ENCODE measurements around the gene URM1.

URM1 gene

GRCh38 chr9:128362774-128363173, 8.4 kb upstream of the URM1 start:
- TF ChIP-seq CTCF (IDR thresholded peaks at IDR 0.05) (no peak), ZFX (IDR thresholded peaks at IDR 0.05; ENCODE audit: borderline replicate concordance) (no peak)
- H3K27ac ChIP-seq, result peak overlapping the region; percentile 64

GRCh38 chr9:128365525-128365924, 5.6 kb upstream of the URM1 start:
- TF ChIP-seq CTCF (IDR thresholded peaks at IDR 0.05) (no peak), ZFX (IDR thresholded peaks at IDR 0.05; ENCODE audit: borderline replicate concordance) (no peak)
- H3K27ac ChIP-seq, result no peak overlapping the region

GRCh38 chr9:128369024-128369706, 2.0 kb upstream of the URM1 start:
- H3K27ac ChIP-seq, result no peak overlapping the region
- TF ChIP-seq CTCF (IDR thresholded peaks at IDR 0.05), result no peak
- TF ChIP-seq ZFX (IDR thresholded peaks at IDR 0.05; ENCODE audit: borderline replicate concordance), result no peak

- H3K27ac ChIP-seq, result peak overlapping the region; percentile 65
- TF ChIP-seq CTCF (IDR thresholded peaks at IDR 0.05) (no peak), ZFX (IDR thresholded peaks at IDR 0.05; ENCODE audit: borderline replicate concordance) (no peak)
Measured at GRCh38 chr9:128370367-128370751, 815 bp upstream of the URM1 start.

- H3K27ac ChIP-seq, result peak overlapping the region; percentile 65
- no peak for TF ChIP-seq CTCF (IDR thresholded peaks at IDR 0.05)
- TF ChIP-seq ZFX (IDR thresholded peaks at IDR 0.05; ENCODE audit: borderline replicate concordance), result no peak
Measured at GRCh38 chr9:128371630-128372117, 500 bp downstream of the URM1 start.

- TF ChIP-seq ZFX (IDR thresholded peaks at IDR 0.05; ENCODE audit: borderline replicate concordance) (no peak), CTCF (IDR thresholded peaks at IDR 0.05) (no peak)
- H3K27ac ChIP-seq, result peak overlapping the region; percentile 65; the same call in 1 of the 2 replicates
Measured at GRCh38 chr9:128372188-128372641, 1.0 kb downstream of the URM1 start.

GRCh38 chr9:128372784-128373183, 1.6 kb downstream of the URM1 start:
- no peak overlapping the region for H3K27ac ChIP-seq
- TF ChIP-seq ZFX (IDR thresholded peaks at IDR 0.05; ENCODE audit: borderline replicate concordance), result no peak
- TF ChIP-seq CTCF (IDR thresholded peaks at IDR 0.05), result no peak

Data from 22Rv1 (cell line).